ENCODE data around the gene BRD9. TPM values are rescaled to one million over a fixed set of nuclear protein-coding genes. Genes with fewer than 3 reads are reported as not detected.
A peak's percentile ranks its signal among the peaks of the same experiment; 100 is the strongest.

Gene BRD9
- total and polyA plus RNA-seq, 2 experiments from 2014 or later = 24.5 to 36.9 TPM

- no peak overlapping the region for H3K27ac ChIP-seq
- H3K9me3 ChIP-seq (ENCODE audit: low read depth) = no peaks in the 10 kb centered on the region
- no peak for TF ChIP-seq CTCF (IDR thresholded peaks at IDR 0.05; ENCODE audit: low read depth, low read length)
- no peaks in the 10 kb centered on the region for H3K27me3 ChIP-seq
- peaks cover 4% of the 10 kb centered on the region for H3K4me1 ChIP-seq (ENCODE audit: low read depth)
- DNase-seq (ENCODE audit: low read depth in 1 of 2, low spot score in 1 of 2) = no peak
- H3K4me3 ChIP-seq = no peak overlapping the region
- H3K36me3 ChIP-seq = no peaks in the 10 kb centered on the region
Observed at GRCh38 chr5:914612-915011, 22.0 kb upstream of the BRD9 start.

- TF ChIP-seq CTCF (IDR thresholded peaks at IDR 0.05; ENCODE audit: low read depth, low read length) = no peak
- no peak overlapping the region for H3K27ac ChIP-seq
Observed at GRCh38 chr5:914174-914573, 21.6 kb upstream of the BRD9 start.

GRCh38 chr5:912280-913091 lies 19.9 kb upstream of the BRD9 start:
- H3K27ac ChIP-seq = no peak overlapping the region

More at GRCh38 chr5:914174-914573, 21.6 kb upstream of the BRD9 start:
- DNase-seq (ENCODE audit: low read depth in 1 of 2, low spot score in 1 of 2) = no peak
- peaks cover 4% of the 10 kb centered on the region for H3K4me1 ChIP-seq (ENCODE audit: low read depth)
- no peaks in the 10 kb centered on the region for H3K9me3 ChIP-seq (ENCODE audit: low read depth)
- no peak overlapping the region for H3K4me3 ChIP-seq
- no peaks in the 10 kb centered on the region for H3K27me3 ChIP-seq
- H3K36me3 ChIP-seq = no peaks in the 10 kb centered on the region

GRCh38 chr5:911601-912000 lies 19.0 kb upstream of the BRD9 start:
- Histone ChIP-seq H3K4me1 (ENCODE audit: low read depth) (peaks cover 4% of the 10 kb centered on the region), H3K4me3 (no peak overlapping the region), H3K27ac (no peak overlapping the region), H3K36me3 (peaks cover 2% of the 10 kb centered on the region), H3K9me3 (ENCODE audit: low read depth) (no peaks in the 10 kb centered on the region), H3K27me3 (no peaks in the 10 kb centered on the region)
- no peak for TF ChIP-seq CTCF (IDR thresholded peaks at IDR 0.05; ENCODE audit: low read depth, low read length)
- peak in 1 of 2 donors; percentile 82 for DNase-seq (ENCODE audit: low read depth in 1 of 2, low spot score in 1 of 2)

More at GRCh38 chr5:912280-913091, 19.9 kb upstream of the BRD9 start:
- H3K9me3 ChIP-seq (ENCODE audit: low read depth) = no peaks in the 10 kb centered on the region
- TF ChIP-seq CTCF (IDR thresholded peaks at IDR 0.05; ENCODE audit: low read depth, low read length) = peak; percentile 36
- H3K4me1 ChIP-seq (ENCODE audit: low read depth) = peaks cover 4% of the 10 kb centered on the region
- H3K4me3 ChIP-seq = no peak overlapping the region
- peak in 1 of 2 donors; percentile 91 for DNase-seq (ENCODE audit: low read depth in 1 of 2, low spot score in 1 of 2)
- H3K27me3 ChIP-seq = no peaks in the 10 kb centered on the region
- peaks cover 1% of the 10 kb centered on the region for H3K36me3 ChIP-seq

GRCh38 chr5:910769-911160 lies 18.2 kb upstream of the BRD9 start:
- H3K27me3 ChIP-seq = no peaks in the 10 kb centered on the region
- no peak overlapping the region for H3K4me3 ChIP-seq
- H3K9me3 ChIP-seq (ENCODE audit: low read depth) = no peaks in the 10 kb centered on the region
- no peak overlapping the region for H3K27ac ChIP-seq
- DNase-seq (ENCODE audit: low read depth in 1 of 2, low spot score in 1 of 2) = no peak
- no peak for TF ChIP-seq CTCF (IDR thresholded peaks at IDR 0.05; ENCODE audit: low read depth, low read length)
- H3K4me1 ChIP-seq (ENCODE audit: low read depth) = no peaks in the 10 kb centered on the region
- peaks cover 2% of the 10 kb centered on the region for H3K36me3 ChIP-seq

Data from cardiac muscle cell (in vitro differentiated cells and primary cell).